ENCODE results near the gene LCTL. TPM values are rescaled to one million over a fixed set of nuclear protein-coding genes. Genes with fewer than 3 reads are reported as not detected.

Gene LCTL
- total and polyA plus RNA-seq, 2 donors: not detected

GRCh38 chr15:66566963-66567531 lies 1.2 kb upstream of the LCTL start:
- H3K4me1 ChIP-seq (ENCODE audit: insufficient read depth): no peaks in the 10 kb centered on the region
- 36% methylated on average over 15 of the region's 15 CpGs for WGBS
- no peak for DNase-seq (ENCODE audit: extremely low spot score)

GRCh38 chr15:66565141-66565641 lies 607 bp downstream of the LCTL start:
- no peak overlapping the region for H3K27ac ChIP-seq (ENCODE audit: low read depth)
- WGBS: 76% methylated on average over 9 of the region's 9 CpGs
- no peak for DNase-seq (ENCODE audit: extremely low spot score)
- no peaks in the 10 kb centered on the region for H3K36me3 ChIP-seq (ENCODE audit: insufficient read depth)
- no peak overlapping the region for H3K4me3 ChIP-seq (ENCODE audit: low read depth, low read length)
- H3K4me1 ChIP-seq (ENCODE audit: insufficient read depth): no peaks in the 10 kb centered on the region

More at GRCh38 chr15:66566963-66567531, 1.2 kb upstream of the LCTL start:
- Histone ChIP-seq H3K36me3 (ENCODE audit: insufficient read depth) (no peaks in the 10 kb centered on the region), H3K27ac (ENCODE audit: low read depth) (no peak overlapping the region), H3K4me3 (ENCODE audit: low read depth, low read length) (no peak overlapping the region)

DNA sequence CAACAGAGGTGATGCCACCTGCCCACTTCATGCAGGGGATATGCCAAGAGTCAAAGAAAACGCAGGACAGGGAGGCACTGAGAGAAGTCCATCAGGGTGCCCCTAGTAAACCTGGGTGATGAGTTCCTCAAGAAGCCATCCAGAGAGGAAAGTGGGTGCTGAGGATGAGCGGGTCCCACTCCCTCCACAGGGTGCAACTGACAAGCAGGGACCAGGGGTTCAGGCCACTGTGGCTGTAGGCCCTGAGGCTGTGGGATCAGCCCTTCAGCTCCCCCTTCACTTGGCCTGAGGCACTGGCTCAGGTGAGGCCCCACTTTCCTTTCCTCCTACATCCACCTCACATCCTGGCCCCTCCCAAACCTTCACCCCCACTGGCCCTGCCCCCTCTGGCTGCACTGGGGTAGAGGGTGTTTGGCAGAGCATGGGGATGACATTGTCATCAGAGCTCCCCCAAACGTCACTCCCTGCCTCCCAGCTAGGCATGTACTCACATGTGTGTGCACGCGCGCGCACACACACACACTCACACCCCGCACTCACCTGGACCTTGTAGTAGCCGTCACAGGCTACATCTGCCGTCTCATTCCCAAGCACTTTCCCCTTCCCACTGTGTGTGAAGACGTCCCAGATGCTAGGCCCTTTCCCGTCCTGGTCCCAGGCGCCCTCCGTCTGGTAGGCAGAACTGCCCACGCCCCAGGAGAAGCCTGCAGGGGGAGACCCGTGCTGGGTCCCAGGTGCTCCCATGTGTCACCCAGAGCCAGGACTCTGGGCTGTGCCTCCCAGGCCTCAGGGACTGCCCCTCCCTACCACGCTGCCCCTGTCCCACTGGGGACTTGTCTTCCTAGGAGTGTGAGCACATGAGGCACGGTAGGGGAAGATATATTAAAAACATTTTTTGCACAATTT lies 1.4 kb downstream of the LCTL start:
- H3K27ac ChIP-seq (ENCODE audit: low read depth): no peak overlapping the region
- DNase-seq (ENCODE audit: extremely low spot score): no peak
- WGBS: 80% methylated on average over 18 of the region's 18 CpGs

DNA sequence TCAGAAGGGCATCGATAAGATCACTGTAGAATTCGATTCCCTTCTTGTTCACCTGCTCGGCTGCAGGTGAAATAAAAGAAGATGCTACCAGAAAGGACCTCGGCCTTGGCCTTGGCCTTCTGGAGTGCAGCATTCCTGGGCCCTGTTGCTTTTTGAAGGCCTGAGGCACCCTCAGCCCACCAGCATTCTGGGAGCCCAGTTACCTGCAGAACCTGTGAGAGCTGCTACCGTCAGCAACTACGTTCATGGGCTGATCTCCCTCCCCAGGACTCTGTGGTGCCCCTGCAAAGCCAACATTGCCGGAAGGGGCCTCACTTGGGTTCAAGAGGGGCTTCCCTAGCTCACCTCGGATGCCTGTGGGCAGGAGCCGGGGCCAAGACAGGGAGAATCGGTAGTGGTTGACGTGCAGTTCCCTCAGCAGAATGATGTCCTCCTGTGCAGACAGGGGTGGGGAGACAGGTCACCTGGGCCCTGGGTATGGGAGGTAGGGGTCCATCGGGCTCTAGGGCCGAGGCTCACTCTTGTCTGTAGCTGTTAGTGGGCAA lies 2.2 kb downstream of the LCTL start:
- DNase-seq (ENCODE audit: extremely low spot score): no peak
- H3K4me1 ChIP-seq (ENCODE audit: insufficient read depth): no peaks in the 10 kb centered on the region
- H3K27ac ChIP-seq (ENCODE audit: low read depth): no peak overlapping the region
- no peaks in the 10 kb centered on the region for H3K36me3 ChIP-seq (ENCODE audit: insufficient read depth)
- WGBS: 91% methylated on average over 13 of the region's 13 CpGs
- no peak overlapping the region for H3K4me3 ChIP-seq (ENCODE audit: low read depth, low read length)

More for the DNA sequence above, 1.4 kb downstream of the LCTL start:
- H3K36me3 ChIP-seq (ENCODE audit: insufficient read depth): no peaks in the 10 kb centered on the region
- H3K4me1 ChIP-seq (ENCODE audit: insufficient read depth): no peaks in the 10 kb centered on the region
- no peak overlapping the region for H3K4me3 ChIP-seq (ENCODE audit: low read depth, low read length)

DNA sequence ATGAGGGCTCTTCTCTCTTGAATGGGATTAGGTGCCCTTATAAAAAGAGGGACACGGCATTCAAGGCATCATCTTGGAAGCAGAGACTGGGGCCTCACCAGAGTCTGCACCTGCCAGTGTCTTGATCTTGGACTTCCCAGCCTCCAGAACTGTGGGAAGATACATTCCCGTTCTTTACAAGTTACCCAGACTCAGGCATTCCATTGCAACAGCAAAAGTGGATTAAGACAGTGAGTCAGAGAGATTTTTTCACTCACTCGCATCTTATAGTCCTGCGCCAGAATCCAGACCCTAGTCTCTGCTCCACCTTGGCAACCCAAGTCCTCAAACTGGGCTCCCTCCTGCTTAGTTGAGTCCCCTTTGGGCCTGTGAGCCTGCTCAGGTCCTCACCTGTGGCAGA lies 2.7 kb downstream of the LCTL start:
- no peak overlapping the region for H3K4me3 ChIP-seq (ENCODE audit: low read depth, low read length)
- 75% methylated on average over 4 of the region's 4 CpGs for WGBS
- H3K27ac ChIP-seq (ENCODE audit: low read depth): no peak overlapping the region
- no peak for DNase-seq (ENCODE audit: extremely low spot score)
- H3K36me3 ChIP-seq (ENCODE audit: insufficient read depth): no peaks in the 10 kb centered on the region
- no peaks in the 10 kb centered on the region for H3K4me1 ChIP-seq (ENCODE audit: insufficient read depth)

- WGBS: 88% methylated on average over 18 of the region's 18 CpGs
- H3K27ac ChIP-seq (ENCODE audit: low read depth): no peak overlapping the region
- DNase-seq (ENCODE audit: extremely low spot score): no peak
- no peaks in the 10 kb centered on the region for H3K4me1 ChIP-seq (ENCODE audit: insufficient read depth)
- H3K36me3 ChIP-seq (ENCODE audit: insufficient read depth): no peaks in the 10 kb centered on the region
- no peak overlapping the region for H3K4me3 ChIP-seq (ENCODE audit: low read depth, low read length)
Measured at GRCh38 chr15:66560856-66561525, 4.8 kb downstream of the LCTL start.

DNA sequence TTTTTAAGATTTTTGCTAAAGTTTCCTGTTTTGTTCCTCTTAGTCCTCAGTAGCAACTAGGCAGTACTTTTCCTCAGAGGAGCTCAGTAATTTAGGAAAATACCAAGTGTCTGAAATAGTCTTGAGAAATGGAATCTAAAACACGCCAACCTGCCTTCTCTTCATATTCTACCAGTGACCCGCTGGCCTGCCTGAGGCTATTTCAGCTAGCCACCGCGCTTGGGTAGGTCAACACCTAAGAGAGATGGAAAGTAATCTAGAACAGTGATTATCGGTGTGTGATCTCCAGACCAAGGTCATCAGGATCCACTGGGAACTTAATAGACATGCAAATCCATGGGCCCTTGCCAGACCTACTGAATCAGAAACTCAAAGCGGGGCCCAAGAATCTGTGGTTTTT lies 7.5 kb downstream of the LCTL start:
- Histone ChIP-seq H3K4me1 (ENCODE audit: insufficient read depth) (no peaks in the 10 kb centered on the region), H3K4me3 (ENCODE audit: low read depth, low read length) (no peak overlapping the region), H3K27ac (ENCODE audit: low read depth) (no peak overlapping the region), H3K36me3 (ENCODE audit: insufficient read depth) (no peaks in the 10 kb centered on the region)
- no peak for DNase-seq (ENCODE audit: extremely low spot score)
- WGBS: 94% methylated on average over 6 of the region's 6 CpGs

DNA sequence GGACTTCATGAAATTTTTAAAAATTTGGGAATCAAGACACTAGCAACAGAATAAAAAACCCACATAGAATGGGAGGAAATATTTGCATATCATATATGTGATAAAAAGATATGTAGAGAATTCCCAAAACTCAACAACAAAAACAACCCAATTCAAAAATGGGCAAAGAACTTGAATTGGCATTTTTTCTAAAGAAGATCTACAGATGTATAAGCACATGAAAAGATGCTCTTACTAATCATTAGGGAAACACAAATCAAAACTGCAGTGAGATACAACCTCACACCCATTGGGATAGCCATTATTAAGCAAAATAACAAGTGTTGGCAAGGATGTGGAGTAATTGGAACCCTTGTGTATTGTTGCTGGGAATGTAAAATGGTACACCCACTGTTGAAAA lies 10.1 kb downstream of the LCTL start:
- Histone ChIP-seq H3K4me3 (ENCODE audit: low read depth, low read length) (no peak overlapping the region), H3K4me1 (ENCODE audit: insufficient read depth) (no peaks in the 10 kb centered on the region), H3K36me3 (ENCODE audit: insufficient read depth) (no peaks in the 10 kb centered on the region), H3K27ac (ENCODE audit: low read depth) (no peak overlapping the region)
- DNase-seq (ENCODE audit: extremely low spot score): no peak

GRCh38 chr15:66545255-66545654 lies 20.5 kb downstream of the LCTL start:
- 98% methylated on average over 1 of the region's 1 CpG for WGBS
- no peak overlapping the region for H3K4me3 ChIP-seq (ENCODE audit: low read depth, low read length)
- H3K4me1 ChIP-seq (ENCODE audit: insufficient read depth): no peaks in the 10 kb centered on the region
- DNase-seq (ENCODE audit: extremely low spot score): no peak
- no peaks in the 10 kb centered on the region for H3K36me3 ChIP-seq (ENCODE audit: insufficient read depth)
- H3K27ac ChIP-seq (ENCODE audit: low read depth): no peak overlapping the region

- Histone ChIP-seq H3K27ac (ENCODE audit: low read depth) (no peak overlapping the region), H3K4me1 (ENCODE audit: insufficient read depth) (no peaks in the 10 kb centered on the region), H3K36me3 (ENCODE audit: insufficient read depth) (no peaks in the 10 kb centered on the region), H3K4me3 (ENCODE audit: low read depth, low read length) (no peak overlapping the region)
- 97% methylated on average over 4 of the region's 4 CpGs for WGBS
- no peak for DNase-seq (ENCODE audit: extremely low spot score)
Measured at GRCh38 chr15:66542896-66543295, 22.9 kb downstream of the LCTL start.

DNA sequence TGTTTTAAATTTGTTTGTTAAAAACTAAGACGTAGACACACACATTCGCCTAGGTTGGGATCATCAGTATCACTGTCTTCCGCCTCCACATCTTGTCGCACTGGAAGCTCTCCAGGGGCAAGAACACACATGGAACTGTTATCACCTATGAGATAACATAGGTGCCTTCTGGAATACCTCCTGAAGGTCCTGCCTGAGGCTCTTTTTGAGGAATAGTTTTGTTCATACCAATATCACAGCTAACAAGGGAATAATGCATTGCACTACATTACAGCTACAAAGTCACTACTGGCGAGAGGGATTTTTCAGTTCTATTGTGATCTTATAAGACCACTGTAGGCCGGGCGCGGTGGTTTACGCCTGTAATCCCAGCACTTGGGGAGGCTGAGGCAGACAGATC lies 30.7 kb downstream of the LCTL start:
- 91% methylated on average over 9 of the region's 9 CpGs for WGBS
- Histone ChIP-seq H3K4me1 (ENCODE audit: insufficient read depth) (no peaks in the 10 kb centered on the region), H3K4me3 (ENCODE audit: low read depth, low read length) (no peak overlapping the region), H3K36me3 (ENCODE audit: insufficient read depth) (peaks cover 3% of the 10 kb centered on the region), H3K27ac (ENCODE audit: low read depth) (no peak overlapping the region)
- DNase-seq (ENCODE audit: extremely low spot score): no peak

DNA sequence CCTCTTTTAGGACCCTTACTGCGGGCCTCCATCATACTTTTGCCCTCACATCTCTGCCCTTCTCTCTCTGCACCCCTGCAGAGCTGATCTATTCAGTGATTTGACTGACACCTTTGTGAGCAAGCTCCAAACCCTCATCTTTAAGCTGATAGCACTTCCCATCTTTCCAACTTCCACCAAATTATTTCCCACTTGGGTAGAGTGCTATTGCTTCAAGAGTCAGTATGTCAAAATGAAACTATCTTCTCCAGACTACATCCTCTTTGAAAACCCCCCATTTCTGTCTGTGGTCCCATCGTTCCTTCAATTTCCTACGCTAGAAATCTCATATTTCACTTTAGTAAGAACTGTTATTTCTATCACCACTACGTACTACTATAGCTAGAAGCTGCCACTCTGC lies 41.0 kb downstream of the LCTL start:
- WGBS: 91% methylated on average over 4 of the region's 4 CpGs

GRCh38 chr15:66523926-66524325 lies 41.9 kb downstream of the LCTL start:
- WGBS: 93% methylated on average over 3 of the region's 3 CpGs
- no peaks in the 10 kb centered on the region for H3K36me3 ChIP-seq (ENCODE audit: insufficient read depth)
- no peak overlapping the region for H3K27ac ChIP-seq (ENCODE audit: low read depth)
- H3K4me3 ChIP-seq (ENCODE audit: low read depth, low read length): no peak overlapping the region
- H3K4me1 ChIP-seq (ENCODE audit: insufficient read depth): no peaks in the 10 kb centered on the region
- DNase-seq (ENCODE audit: extremely low spot score): no peak

More for the DNA sequence above, 41.0 kb downstream of the LCTL start:
- Histone ChIP-seq H3K36me3 (ENCODE audit: insufficient read depth) (no peaks in the 10 kb centered on the region), H3K27ac (ENCODE audit: low read depth) (no peak overlapping the region), H3K4me1 (ENCODE audit: insufficient read depth) (no peaks in the 10 kb centered on the region), H3K4me3 (ENCODE audit: low read depth, low read length) (no peak overlapping the region)
- no peak for DNase-seq (ENCODE audit: extremely low spot score)
